Activated CD4-positive, alpha-beta T cell treated with anti-CD3 and anti-CD28 coated beads, Interleukin-2, amount 10 ng/mL, durations not matched to agents 24 days and 14 days (primary cell): ENCODE results near the gene NHSL1. TPM values are rescaled to one million over a fixed set of nuclear protein-coding genes. Genes with fewer than 3 reads are reported as not detected.

Experiments
- DNase-seq: peaks from one replicate; pipeline ENCODE4 v3.0.0; 2022
- H3K27ac Mint-ChIP-seq: one replicate; pipeline ENCODE4 v1.8.0; 2022; ENCODE audit warnings: mild to moderate bottlenecking, mixed read lengths
- H3K27me3 Mint-ChIP-seq: one replicate; pipeline ENCODE4 v1.8.0; 2022; ENCODE audit warnings: mixed read lengths
- H3K36me3 Mint-ChIP-seq: one replicate; pipeline ENCODE4 v1.8.0; 2022; ENCODE audit warnings: low read depth, mild to moderate bottlenecking, mixed read lengths
- H3K4me1 Mint-ChIP-seq: one replicate; pipeline ENCODE4 v1.8.0; 2021; ENCODE audit warnings: mixed read lengths
- H3K4me3 Mint-ChIP-seq: one replicate; pipeline ENCODE4 v1.8.0; 2022; ENCODE audit warnings: mild to moderate bottlenecking, moderate library complexity, mixed read lengths
- H3K9me3 Mint-ChIP-seq: one replicate; pipeline ENCODE4 v1.8.0; 2021; ENCODE audit warnings: mixed read lengths
- intact Hi-C: fragments of 100-400 bp; cut with micrococcal nuclease; formaldehyde crosslinking; loops from one replicate; pipeline ENCODE4 v1.15.1; 2023
- total RNA-seq: library from RNA; stranded (reverse); gene quantifications from 2 replicates; pipeline ENCODE4 v1.2.3, GENCODE V29; 2022

The NHSL1 gene
- total RNA-seq, 1 donor from 2014 or later: 0.63 TPM

- no peaks in the 10 kb centered on the region for H3K36me3 Mint-ChIP-seq
- no peak overlapping the region for H3K4me3 Mint-ChIP-seq
- peak; percentile 66 for DNase-seq
- H3K4me1 Mint-ChIP-seq: peaks cover 11% of the 10 kb centered on the region
- H3K9me3 Mint-ChIP-seq: no peaks in the 10 kb centered on the region
- intact Hi-C loops: loop anchor here (5.0 kb wide), 1 partner anchor 513 kb away; no protein-coding TSS in a partner anchor
- H3K27ac Mint-ChIP-seq: no peak overlapping the region
- peaks cover 14% of the 10 kb centered on the region for H3K27me3 Mint-ChIP-seq
Observed at GRCh38 chr6:138514860-138515540, 15.7 kb upstream of the NHSL1 start.

- H3K36me3 Mint-ChIP-seq: no peaks in the 10 kb centered on the region
- no peaks in the 10 kb centered on the region for H3K9me3 Mint-ChIP-seq
- peaks cover 19% of the 10 kb centered on the region for H3K27me3 Mint-ChIP-seq
- no peak overlapping the region for H3K4me3 Mint-ChIP-seq
- intact Hi-C loops: no loop called here
- H3K27ac Mint-ChIP-seq: no peak overlapping the region
- DNase-seq: no peak
- H3K4me1 Mint-ChIP-seq: peaks cover 10% of the 10 kb centered on the region
Observed at GRCh38 chr6:138512609-138513008, 13.3 kb upstream of the NHSL1 start.

GRCh38 chr6:138510093-138510492, 10.8 kb upstream of the NHSL1 start:
- H3K4me3 Mint-ChIP-seq: no peak overlapping the region

GRCh38 chr6:138509371-138509770, 10.1 kb upstream of the NHSL1 start:
- H3K27me3 Mint-ChIP-seq: peaks cover 23% of the 10 kb centered on the region

More at GRCh38 chr6:138510093-138510492, 10.8 kb upstream of the NHSL1 start:
- DNase-seq: no peak
- Mint-ChIP-seq H3K27me3 (peaks cover 23% of the 10 kb centered on the region), H3K27ac (no peak overlapping the region), H3K4me1 (peaks cover 6% of the 10 kb centered on the region), H3K36me3 (no peaks in the 10 kb centered on the region), H3K9me3 (no peaks in the 10 kb centered on the region)
- intact Hi-C loops: no loop called here

GRCh38 chr6:138508676-138508988, 9.3 kb upstream of the NHSL1 start:
- H3K9me3 Mint-ChIP-seq: no peaks in the 10 kb centered on the region
- H3K4me1 Mint-ChIP-seq: peaks cover 1% of the 10 kb centered on the region
- no peak overlapping the region for H3K4me3 Mint-ChIP-seq
- no peaks in the 10 kb centered on the region for H3K36me3 Mint-ChIP-seq
- DNase-seq: no peak
- H3K27me3 Mint-ChIP-seq: peaks cover 23% of the 10 kb centered on the region
- H3K27ac Mint-ChIP-seq: no peak overlapping the region
- intact Hi-C loops: loop anchor here (2.0 kb wide), 1 partner anchor 392 kb away; no protein-coding TSS in a partner anchor

More at GRCh38 chr6:138509371-138509770, 10.1 kb upstream of the NHSL1 start:
- Mint-ChIP-seq H3K36me3 (no peaks in the 10 kb centered on the region), H3K4me3 (no peak overlapping the region), H3K27ac (no peak overlapping the region), H3K9me3 (no peaks in the 10 kb centered on the region), H3K4me1 (peaks cover 1% of the 10 kb centered on the region)
- intact Hi-C loops: loop anchor here (1.0 to 2.0 kb wide), 2 partner anchors 80 to 393 kb away; no protein-coding TSS in a partner anchor
- peak; percentile 83 for DNase-seq

GRCh38 chr6:138507977-138508675, 8.8 kb upstream of the NHSL1 start:
- no peak for DNase-seq
- Mint-ChIP-seq H3K27me3 (peaks cover 23% of the 10 kb centered on the region), H3K4me3 (no peak overlapping the region), H3K4me1 (peaks cover 1% of the 10 kb centered on the region), H3K9me3 (no peaks in the 10 kb centered on the region), H3K27ac (no peak overlapping the region), H3K36me3 (no peaks in the 10 kb centered on the region)
- intact Hi-C loops: loop anchor here (2.0 kb wide), 1 partner anchor 391 kb away; no protein-coding TSS in a partner anchor

GRCh38 chr6:138504764-138505689, 5.7 kb upstream of the NHSL1 start:
- Mint-ChIP-seq H3K27ac (no peak overlapping the region), H3K36me3 (no peaks in the 10 kb centered on the region), H3K9me3 (no peaks in the 10 kb centered on the region), H3K4me1 (peaks cover 1% of the 10 kb centered on the region), H3K27me3 (peaks cover 18% of the 10 kb centered on the region), H3K4me3 (no peak overlapping the region)
- intact Hi-C loops: no loop called here
- DNase-seq: no peak

GRCh38 chr6:138503881-138504680, 4.8 kb upstream of the NHSL1 start:
- Mint-ChIP-seq H3K9me3 (no peaks in the 10 kb centered on the region), H3K4me1 (no peaks in the 10 kb centered on the region), H3K27me3 (peaks cover 21% of the 10 kb centered on the region), H3K27ac (no peak overlapping the region), H3K4me3 (no peak overlapping the region), H3K36me3 (no peaks in the 10 kb centered on the region)
- DNase-seq: no peak
- intact Hi-C loops: no loop called here

GRCh38 chr6:138502546-138502945, 3.3 kb upstream of the NHSL1 start:
- Mint-ChIP-seq H3K9me3 (no peaks in the 10 kb centered on the region), H3K36me3 (no peaks in the 10 kb centered on the region), H3K4me1 (no peaks in the 10 kb centered on the region), H3K27ac (no peak overlapping the region), H3K27me3 (peaks cover 23% of the 10 kb centered on the region), H3K4me3 (no peak overlapping the region)
- DNase-seq: no peak
- intact Hi-C loops: no loop called here

GRCh38 chr6:138500867-138501446, 1.7 kb upstream of the NHSL1 start:
- Mint-ChIP-seq H3K4me1 (no peaks in the 10 kb centered on the region), H3K9me3 (no peaks in the 10 kb centered on the region), H3K27ac (no peak overlapping the region), H3K36me3 (no peaks in the 10 kb centered on the region), H3K27me3 (peaks cover 21% of the 10 kb centered on the region), H3K4me3 (no peak overlapping the region)
- no peak for DNase-seq
- intact Hi-C loops: no loop called here

- Mint-ChIP-seq H3K4me3 (no peak overlapping the region), H3K27ac (no peak overlapping the region), H3K9me3 (no peaks in the 10 kb centered on the region), H3K4me1 (no peaks in the 10 kb centered on the region), H3K36me3 (no peaks in the 10 kb centered on the region), H3K27me3 (peaks cover 21% of the 10 kb centered on the region)
- no peak for DNase-seq
- intact Hi-C loops: no loop called here
Observed at GRCh38 chr6:138500045-138500665, 861 bp upstream of the NHSL1 start.

GRCh38 chr6:138498629-138499302, 528 bp downstream of the NHSL1 start:
- intact Hi-C loops: no loop called here
- Mint-ChIP-seq H3K27me3 (peaks cover 29% of the 10 kb centered on the region), H3K36me3 (no peaks in the 10 kb centered on the region), H3K4me1 (no peaks in the 10 kb centered on the region), H3K27ac (no peak overlapping the region), H3K4me3 (no peak overlapping the region), H3K9me3 (no peaks in the 10 kb centered on the region)
- no peak for DNase-seq
